ENCODE data around the gene PSMC5.
A peak's percentile ranks its signal among the peaks of the same experiment; 100 is the strongest.
"Not testable (repeated sequence)": the region's sequence is repeated elsewhere in the genome, so short reads cannot be mapped to it uniquely, and the experiment has no call there.

The PSMC5 gene

DNA sequence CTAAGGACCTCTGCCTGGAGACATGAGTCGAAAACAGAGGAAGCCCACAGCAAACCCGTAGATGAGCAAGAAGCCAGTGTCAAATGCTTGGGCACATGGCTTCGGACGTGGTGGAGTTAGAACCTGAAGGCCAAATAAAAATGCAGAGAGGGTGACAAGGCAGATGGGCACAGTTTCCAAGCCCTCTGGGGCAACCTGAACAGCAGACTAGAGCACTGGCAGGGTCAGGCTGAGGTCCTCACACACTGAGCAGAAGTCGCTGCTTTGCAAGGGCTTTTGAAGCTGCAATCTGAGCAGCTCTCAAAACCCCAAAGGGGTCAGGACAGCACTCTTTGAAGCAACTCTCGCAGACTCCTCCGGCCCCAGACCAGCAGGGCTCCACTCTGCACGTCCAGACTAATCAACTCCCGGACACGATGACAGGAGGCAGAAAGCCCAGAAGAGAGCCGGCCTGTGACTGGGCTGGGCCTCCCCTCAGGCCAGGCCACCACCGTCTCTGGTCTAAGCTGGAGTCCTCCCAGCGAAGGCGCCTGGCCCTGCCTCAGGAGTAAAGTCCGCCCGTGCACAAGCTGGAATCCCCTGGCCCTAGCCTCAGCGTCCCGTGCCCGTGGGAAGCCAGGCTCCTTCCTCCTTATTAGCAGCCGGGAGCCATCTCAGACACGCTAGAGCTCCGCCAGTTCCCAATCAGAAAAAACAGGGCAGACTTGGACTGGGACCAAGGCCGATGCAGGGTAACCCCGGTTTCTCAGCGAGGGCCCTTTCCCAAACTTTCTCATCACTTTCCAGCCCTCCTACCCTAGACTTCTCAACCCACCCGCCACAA, 14.3 kb downstream of the PSMC5 start:
- DNase-seq: no peak

GRCh38 chr17:63842173-63842539, 14.9 kb downstream of the PSMC5 start:
- no peak for DNase-seq

DNA sequence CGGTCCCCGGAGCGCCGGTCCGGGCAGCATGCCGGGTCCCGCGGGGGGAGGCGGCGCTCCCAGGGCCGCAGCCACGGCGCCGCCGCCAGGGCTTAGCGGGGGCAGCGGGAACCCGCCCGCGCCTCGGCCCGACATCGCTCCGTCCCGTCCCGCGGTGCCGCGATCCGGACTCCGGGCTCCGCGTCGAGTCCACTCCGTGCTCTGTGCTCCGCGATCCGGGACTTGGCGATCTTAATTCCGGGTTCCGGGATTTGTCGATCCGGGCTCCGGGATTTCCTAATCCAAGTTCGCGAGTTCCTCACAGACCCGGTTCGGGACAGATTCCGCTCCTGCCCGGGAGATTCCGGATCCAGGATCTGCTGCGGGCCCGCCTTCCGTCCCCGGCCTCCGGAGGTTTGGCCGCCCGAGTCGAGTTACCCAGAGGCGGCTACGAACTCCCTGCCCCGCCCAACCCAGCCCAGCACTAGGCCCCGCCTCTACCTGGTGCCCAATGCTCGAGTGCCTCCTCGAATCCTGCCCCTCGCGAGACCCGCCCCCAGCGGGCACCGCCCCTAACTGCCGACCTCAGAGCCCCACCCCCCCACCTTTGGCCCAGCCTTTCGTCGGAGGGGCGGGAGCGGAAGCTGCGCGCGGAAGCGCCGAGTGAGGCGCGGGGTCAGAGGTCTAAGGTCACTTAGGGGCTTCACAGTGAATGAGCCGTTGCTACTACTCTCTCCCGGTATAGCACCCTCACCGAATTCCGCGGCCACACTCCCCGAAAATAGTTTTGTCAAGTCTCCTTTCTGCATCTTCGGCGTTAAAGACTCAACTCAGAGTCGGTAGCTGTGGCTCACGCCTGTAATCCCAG, 15.5 kb downstream of the PSMC5 start, which contains the start of gene SMARCD2:
Gene SMARCD2 (minus strand): TSS at position 146 of the 847 bp plus-strand sequence. CDS start 11 bp downstream, at position 135.
- DNase-seq: peak; percentile 95 to 96

GRCh38 chr17:63843387-63843888, 16.2 kb downstream of the PSMC5 start:
- not testable (repeated sequence) for DNase-seq

- DNase-seq: no peak
Observed at GRCh38 chr17:63843910-63844677, 16.9 kb downstream of the PSMC5 start.

DNA sequence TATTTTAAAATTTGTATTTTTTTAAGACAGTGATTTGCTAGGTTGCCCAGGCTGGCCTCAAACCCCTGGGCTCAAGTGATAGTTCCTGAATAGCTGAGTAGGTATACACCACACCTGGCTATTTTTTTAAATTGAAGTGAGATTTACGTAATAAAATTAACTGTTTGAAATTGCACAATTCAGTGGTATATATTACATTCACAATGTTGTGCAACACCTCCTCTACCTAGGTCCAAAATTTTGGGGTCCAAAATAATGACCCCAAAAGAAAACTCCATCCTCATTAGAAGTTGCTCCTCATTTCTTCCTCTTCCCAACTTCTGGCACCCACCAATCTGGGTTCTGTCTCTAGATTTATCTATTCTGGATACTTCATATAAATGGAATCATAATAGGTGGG, 18.3 kb downstream of the PSMC5 start:
- no peak for DNase-seq

- no peak for DNase-seq
Observed at GRCh38 chr17:63847525-63848249, 20.5 kb downstream of the PSMC5 start.

GRCh38 chr17:63848834-63849689, 21.8 kb downstream of the PSMC5 start:
- DNase-seq: no peak

- no peak for DNase-seq
Observed at GRCh38 chr17:63850401-63850800, 23.2 kb downstream of the PSMC5 start.

- no peak for DNase-seq
Observed at GRCh38 chr17:63853260-63853659, 26.0 kb downstream of the PSMC5 start.

- no peak for DNase-seq
Observed at GRCh38 chr17:63854709-63855108, 27.5 kb downstream of the PSMC5 start.

GRCh38 chr17:63855185-63855584, 28.0 kb downstream of the PSMC5 start:
- DNase-seq: no peak

- DNase-seq: not testable (repeated sequence)
Observed at GRCh38 chr17:63856425-63856824, 29.2 kb downstream of the PSMC5 start.

DNA sequence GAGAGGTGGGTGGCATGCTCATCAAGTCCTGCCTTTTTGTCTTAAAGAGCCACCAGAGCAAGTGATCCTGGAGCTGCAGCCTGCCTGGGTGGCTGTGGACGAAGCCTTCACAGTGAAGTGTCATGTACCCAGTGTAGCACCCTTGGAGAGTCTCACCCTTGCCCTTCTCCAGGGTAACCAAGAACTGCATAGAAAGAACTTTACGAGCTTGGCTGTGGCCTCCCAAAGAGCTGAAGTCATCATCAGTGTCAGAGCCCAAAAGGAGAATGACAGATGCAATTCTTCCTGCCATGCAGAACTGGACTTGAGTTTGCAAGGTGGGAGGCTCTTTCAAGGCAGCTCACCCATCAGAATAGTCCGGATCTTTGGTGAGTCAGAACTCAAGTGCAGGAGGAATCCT, 32.0 kb downstream of the PSMC5 start:
- DNase-seq: no peak

GRCh38 chr17:63866625-63867024, 39.4 kb downstream of the PSMC5 start:
- not testable (repeated sequence) for DNase-seq

DNA sequence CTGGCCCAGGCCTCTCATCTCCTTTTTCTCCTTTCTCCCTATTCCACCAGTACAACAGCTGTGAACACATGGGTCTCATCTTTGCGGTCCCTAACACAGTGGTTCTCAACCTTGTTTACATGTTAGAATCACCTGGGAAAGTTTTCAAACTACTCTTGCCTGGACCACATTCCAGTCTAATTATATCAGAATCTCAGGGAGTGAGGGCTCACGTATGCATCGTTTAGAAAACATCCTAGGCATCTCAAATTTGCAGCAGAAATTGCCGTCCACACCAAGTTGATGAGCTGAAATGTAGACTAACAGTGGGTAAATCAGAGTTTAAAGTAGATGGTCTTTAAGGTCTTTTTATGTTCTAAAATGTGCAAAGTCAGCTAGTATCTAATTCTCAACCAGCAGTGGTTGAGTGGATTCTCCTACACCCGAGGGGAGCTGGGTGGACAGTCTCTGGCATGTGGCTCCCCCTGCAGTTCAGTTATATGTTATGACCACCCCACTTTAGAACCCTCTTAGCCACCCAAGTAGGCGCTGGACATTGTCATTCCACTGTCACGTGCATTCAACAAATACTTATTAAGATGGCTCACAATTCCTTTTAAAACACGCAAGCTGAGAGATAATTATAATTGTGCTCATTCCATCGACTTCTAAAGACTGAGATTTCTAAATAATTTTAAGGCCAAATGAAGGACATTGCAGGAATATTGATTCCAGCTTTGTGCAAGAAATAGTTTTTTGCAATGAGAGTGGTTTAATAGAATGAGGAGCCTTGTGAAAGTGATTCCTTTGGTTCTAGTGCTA, 42.5 kb downstream of the PSMC5 start:
- DNase-seq: not testable (repeated sequence)

DNA sequence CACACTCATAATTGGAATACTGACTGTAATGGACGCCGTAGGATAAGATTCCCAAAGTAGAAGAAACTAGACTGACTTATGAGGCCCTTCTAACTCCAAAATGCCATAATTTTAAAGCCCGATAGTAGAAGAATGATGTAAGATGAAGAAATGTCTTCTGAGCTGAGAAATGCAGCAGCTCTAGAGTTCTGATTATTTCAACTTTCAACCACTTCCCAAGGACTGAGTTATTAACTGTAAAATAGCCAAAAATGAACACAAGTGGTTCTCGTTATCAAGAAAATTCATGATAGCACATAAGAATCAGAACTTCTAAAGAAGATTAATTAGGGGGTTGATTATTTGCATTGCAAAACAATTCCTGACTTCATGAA, 43.0 kb downstream of the PSMC5 start:
- not testable (repeated sequence) for DNase-seq

DNA sequence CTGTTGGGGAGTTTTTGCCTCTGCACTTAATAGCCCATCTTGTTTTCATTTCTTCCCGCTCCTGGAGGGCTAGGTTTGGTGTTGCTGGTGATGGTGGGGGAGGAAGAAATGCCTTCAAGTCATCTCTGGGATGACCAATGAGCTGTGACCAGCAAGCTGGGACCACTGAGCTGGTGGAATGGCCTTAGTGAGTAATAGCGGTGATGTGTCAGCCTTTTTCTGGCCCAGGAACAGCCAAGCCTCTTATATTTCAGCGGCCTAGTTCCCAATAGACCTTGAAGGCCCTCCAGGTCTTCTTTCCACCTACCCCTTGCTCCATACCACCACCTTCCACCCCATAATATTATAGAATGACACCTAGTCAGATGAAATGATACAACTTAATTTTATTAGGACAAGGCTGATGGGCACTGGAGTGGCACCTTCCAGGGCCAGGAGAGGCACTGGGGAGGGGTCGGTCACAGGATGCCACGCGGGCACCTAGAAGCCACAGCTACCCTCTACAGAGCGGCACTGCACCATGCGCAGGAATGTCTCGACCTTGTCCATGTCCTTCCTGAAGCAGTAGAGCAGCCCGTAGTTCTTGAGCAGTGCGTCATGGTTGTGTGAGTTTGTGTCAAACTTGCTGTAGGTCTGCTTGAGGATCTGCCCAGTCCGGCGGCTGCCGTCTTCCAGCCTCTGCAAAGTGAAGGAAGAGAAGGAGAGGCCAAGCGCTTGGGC, 44.6 kb downstream of the PSMC5 start:
- not testable (repeated sequence) for DNase-seq

DNA sequence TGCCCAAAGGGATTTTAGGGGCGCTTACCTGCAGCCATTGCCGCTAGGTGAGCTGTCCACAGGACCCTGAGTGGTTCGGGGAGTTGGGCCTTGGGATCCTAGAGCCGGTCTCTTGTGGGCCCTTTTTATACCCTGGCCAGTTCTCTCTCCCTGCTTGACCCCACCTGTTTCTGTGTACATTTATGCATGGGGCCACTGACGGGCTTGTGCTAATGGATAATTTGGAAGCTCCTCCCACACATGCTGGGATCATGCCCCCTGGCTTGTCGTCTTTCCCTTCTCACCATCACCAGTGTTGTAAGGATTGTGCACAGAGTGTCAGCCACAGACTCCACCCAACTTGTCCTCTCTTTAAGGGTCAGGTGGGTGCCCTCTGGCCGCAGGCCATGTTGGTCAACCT, 46.3 kb downstream of the PSMC5 start, which contains the start of gene CSH2:
Gene CSH2 (minus strand): TSS at position 101 of the 400 bp plus-strand sequence. CDS start 63 bp downstream, at position 38.
- not testable (repeated sequence) for DNase-seq

All from SHP77 (cell line).